Muscle of leg (tissue), 11 donors: ENCODE results near the gene CTTNBP2. TPM values are rescaled to one million over a fixed set of nuclear protein-coding genes. Genes with fewer than 3 reads are reported as not detected.

Source experiments
- DNase-seq: peaks from one replicate; pipeline ENCODE4 v3.0.0; 2013
- H3K27ac ChIP-seq: one replicate; pipeline ENCODE4 v1.5.1; 2013; ENCODE audit warnings: mild to moderate bottlenecking, low read length, control low read depth
- H3K27me3 ChIP-seq: one replicate; pipeline ENCODE4 v1.6.1; 2013; ENCODE audit warnings: low read length; ENCODE audit not compliant: control insufficient read depth, insufficient read depth
- H3K36me3 ChIP-seq: one replicate; pipeline ENCODE4 v1.6.1; 2013; ENCODE audit warnings: low read length; ENCODE audit not compliant: control insufficient read depth, insufficient read depth
- H3K4me1 ChIP-seq: one replicate; pipeline ENCODE4 v1.6.1; 2013; ENCODE audit warnings: low read length; ENCODE audit not compliant: control insufficient read depth, insufficient read depth
- H3K4me3 ChIP-seq: one replicate; pipeline ENCODE4 v1.5.1; 2013; ENCODE audit warnings: low read length, control low read depth
- H3K9me3 ChIP-seq: replicated peaks from 2 replicates; pipeline ENCODE4 v1.6.1; 2013; ENCODE audit warnings: low read depth, low read length; ENCODE audit not compliant: control insufficient read depth
- WGBS: methylation state at CpG from one replicate; pipeline ENCODE4 v1.1.5; 2013; ENCODE audit warnings: missing lambda C conversion rate; ENCODE audit not compliant: insufficient coverage; 5-methylcytosine and 5-hydroxymethylcytosine counted together
- polyA plus RNA-seq, 8 donors: library from polyadenylated mRNA; unstranded; fragments of 120-200 nt; gene quantifications; one replicate each; pipeline versions ENCODE4 v1.2.1 to v1.2.3, GENCODE V29; 2013; ENCODE audit warnings: inconsistent platforms in 1 of 8, low replicate concordance in 1 of 8; ENCODE audit not compliant: insufficient read length in 8 of 8, insufficient read depth in 1 of 8
- total RNA-seq: library from RNA; stranded (reverse); fragments of 120-200 nt; gene quantifications from one replicate; pipeline ENCODE4 v1.2.4, GENCODE V29; 2013

CTTNBP2 gene
- total and polyA plus RNA-seq, 9 donors, result 0.71 to 4.3 (median 1.9) TPM

- Histone ChIP-seq H3K27ac (peak overlapping the region; percentile 6), H3K4me1 (no peaks in the 10 kb centered on the region), H3K9me3 (no peaks in the 10 kb centered on the region), H3K4me3 (no peak overlapping the region), H3K36me3 (no peaks in the 10 kb centered on the region), H3K27me3 (no peaks in the 10 kb centered on the region)
- WGBS, result 81% methylated on average over 17 of the region's 18 CpGs
- DNase-seq, result peak; percentile 75
Observed at GRCh38 chr7:117791877-117792780, 81.1 kb downstream of the CTTNBP2 start.

DNA sequence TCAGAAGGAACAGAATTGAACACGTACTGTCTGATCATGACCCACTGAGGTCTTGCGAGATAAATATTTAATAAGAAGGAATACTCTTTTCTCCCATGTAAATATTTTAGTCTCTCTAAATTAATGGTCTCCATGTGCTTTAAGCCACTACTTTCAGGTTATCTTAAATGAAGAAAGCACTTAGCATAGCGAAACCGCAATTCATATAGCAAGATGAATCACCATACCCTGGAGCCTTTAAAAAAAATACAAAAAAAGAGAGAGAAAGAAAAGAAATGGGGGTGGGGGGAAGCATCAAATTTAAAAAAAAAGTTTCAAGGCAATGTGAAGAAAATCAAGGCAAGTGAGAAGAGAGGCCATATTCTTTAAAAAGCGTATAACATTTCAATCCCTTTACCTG lies 82.5 kb downstream of the CTTNBP2 start:
- WGBS, result no CpG with 5 or more reads among the region's 5 CpGs
- Histone ChIP-seq H3K27me3 (no peaks in the 10 kb centered on the region), H3K4me1 (no peaks in the 10 kb centered on the region), H3K27ac (no peak overlapping the region), H3K4me3 (no peak overlapping the region), H3K36me3 (no peaks in the 10 kb centered on the region), H3K9me3 (no peaks in the 10 kb centered on the region)
- DNase-seq, result no peak

DNA sequence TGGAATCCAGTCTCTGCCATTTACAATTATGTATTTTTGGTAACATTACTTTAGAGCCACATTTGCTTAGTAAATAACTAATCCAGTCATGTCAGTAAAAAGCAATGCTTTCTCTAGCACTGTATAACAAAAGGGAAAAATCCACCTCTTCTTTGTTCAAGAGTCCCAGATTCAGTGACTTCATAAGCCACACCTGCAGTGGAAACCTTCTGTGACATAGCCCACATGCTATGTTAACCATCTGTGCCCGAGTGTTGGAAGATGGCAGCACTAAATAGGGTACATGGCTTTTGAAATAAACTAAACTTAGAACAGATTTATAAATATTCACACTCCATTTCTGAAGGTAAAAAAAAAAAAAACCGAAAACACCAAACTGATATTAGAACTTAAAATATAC lies 83.0 kb downstream of the CTTNBP2 start:
- H3K4me1 ChIP-seq, result no peaks in the 10 kb centered on the region
- H3K27me3 ChIP-seq, result no peaks in the 10 kb centered on the region
- no peak overlapping the region for H3K27ac ChIP-seq
- DNase-seq, result no peak
- no peaks in the 10 kb centered on the region for H3K9me3 ChIP-seq
- H3K4me3 ChIP-seq, result no peak overlapping the region
- WGBS, result no CpG with 5 or more reads among the region's 2 CpGs
- H3K36me3 ChIP-seq, result no peaks in the 10 kb centered on the region

DNA sequence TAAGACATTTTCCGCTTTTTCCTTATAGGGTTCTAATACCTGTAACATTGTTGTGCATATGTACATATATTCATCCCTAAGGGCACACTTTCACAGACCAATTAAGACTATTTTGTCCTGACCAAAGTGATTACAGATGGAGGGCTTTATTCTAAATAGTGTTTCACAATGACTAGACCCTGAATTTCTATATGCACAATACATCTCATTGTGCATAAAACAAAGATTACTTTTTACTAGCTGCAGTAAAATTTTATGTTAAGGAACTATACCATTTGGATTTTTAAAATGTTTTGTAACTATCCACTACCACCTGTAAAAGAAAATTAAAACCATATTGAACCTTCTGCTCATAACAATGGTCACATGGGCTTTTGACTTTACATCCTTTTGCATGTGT lies 87.8 kb downstream of the CTTNBP2 start:
- no peaks in the 10 kb centered on the region for H3K4me1 ChIP-seq
- no peak for DNase-seq
- no peaks in the 10 kb centered on the region for H3K27me3 ChIP-seq
- H3K36me3 ChIP-seq, result no peaks in the 10 kb centered on the region
- H3K4me3 ChIP-seq, result no peak overlapping the region
- no CpG with 5 or more reads among the region's 1 CpG for WGBS
- H3K9me3 ChIP-seq, result no peaks in the 10 kb centered on the region
- no peak overlapping the region for H3K27ac ChIP-seq

- H3K27ac ChIP-seq, result no peak overlapping the region
- no peak for DNase-seq
- H3K27me3 ChIP-seq, result no peaks in the 10 kb centered on the region
- H3K36me3 ChIP-seq, result no peaks in the 10 kb centered on the region
- no peaks in the 10 kb centered on the region for H3K4me1 ChIP-seq
- H3K4me3 ChIP-seq, result no peak overlapping the region
- no peaks in the 10 kb centered on the region for H3K9me3 ChIP-seq
- no CpG with 5 or more reads among the region's 1 CpG for WGBS
Observed at GRCh38 chr7:117784315-117784714, 88.9 kb downstream of the CTTNBP2 start.

DNA sequence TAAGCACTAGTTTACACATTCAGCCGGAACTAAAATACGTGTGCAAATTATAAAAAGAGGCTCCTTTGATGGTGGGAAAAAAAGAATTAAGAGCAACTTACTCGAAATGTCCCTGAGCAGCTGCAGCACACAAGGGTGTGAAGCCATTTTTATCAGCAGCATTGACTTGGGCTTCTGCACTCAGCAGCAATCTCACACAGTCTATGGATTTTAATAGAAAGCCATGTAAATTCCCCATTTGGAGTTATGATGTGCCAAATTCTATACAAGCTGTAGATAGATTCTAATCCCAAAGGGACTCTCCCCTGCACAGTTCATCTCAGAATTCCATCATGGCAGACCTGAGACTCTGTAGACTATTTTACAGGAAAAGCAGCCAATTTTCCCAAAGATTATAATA lies 90.5 kb downstream of the CTTNBP2 start:
- Histone ChIP-seq H3K27ac (no peak overlapping the region), H3K4me3 (no peak overlapping the region), H3K36me3 (no peaks in the 10 kb centered on the region), H3K4me1 (no peaks in the 10 kb centered on the region), H3K9me3 (no peaks in the 10 kb centered on the region), H3K27me3 (no peaks in the 10 kb centered on the region)
- 93% methylated on average over 3 of the region's 3 CpGs for WGBS
- no peak for DNase-seq

DNA sequence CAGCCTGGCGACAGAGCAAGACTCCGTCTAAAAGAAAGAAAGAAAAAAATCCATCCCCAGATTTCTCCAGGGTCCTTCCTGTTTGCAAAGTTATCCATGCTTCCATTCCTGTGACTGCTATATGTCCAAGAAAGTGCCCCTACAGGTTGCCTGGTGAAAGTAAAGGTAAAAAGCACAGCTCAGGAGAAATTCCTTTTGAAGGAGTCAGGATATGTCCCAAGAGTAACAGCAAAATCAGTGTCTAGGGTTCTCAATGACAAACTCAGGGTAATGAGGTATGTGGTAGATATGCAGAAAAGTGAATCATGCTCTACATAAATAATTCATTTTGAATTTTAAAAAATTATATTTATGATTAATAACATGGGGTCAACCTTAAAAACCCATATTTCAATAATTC lies 91.5 kb downstream of the CTTNBP2 start:
- WGBS, result no CpG with 5 or more reads among the region's 2 CpGs
- no peaks in the 10 kb centered on the region for H3K27me3 ChIP-seq
- H3K4me3 ChIP-seq, result no peak overlapping the region

GRCh38 chr7:117780832-117781231 lies 92.4 kb downstream of the CTTNBP2 start:
- no peak overlapping the region for H3K27ac ChIP-seq
- no peaks in the 10 kb centered on the region for H3K4me1 ChIP-seq
- DNase-seq, result no peak
- no peaks in the 10 kb centered on the region for H3K36me3 ChIP-seq
- H3K27me3 ChIP-seq, result no peaks in the 10 kb centered on the region
- WGBS, result no CpG with 5 or more reads among the region's 2 CpGs
- no peak overlapping the region for H3K4me3 ChIP-seq
- no peaks in the 10 kb centered on the region for H3K9me3 ChIP-seq

More for the DNA sequence above, 91.5 kb downstream of the CTTNBP2 start:
- no peak overlapping the region for H3K27ac ChIP-seq
- H3K9me3 ChIP-seq, result no peaks in the 10 kb centered on the region
- no peaks in the 10 kb centered on the region for H3K36me3 ChIP-seq
- no peak for DNase-seq
- no peaks in the 10 kb centered on the region for H3K4me1 ChIP-seq

- DNase-seq, result no peak
- Histone ChIP-seq H3K27me3 (no peaks in the 10 kb centered on the region), H3K9me3 (no peaks in the 10 kb centered on the region), H3K27ac (no peak overlapping the region), H3K36me3 (no peaks in the 10 kb centered on the region), H3K4me3 (no peak overlapping the region), H3K4me1 (no peaks in the 10 kb centered on the region)
- WGBS, result 80% methylated on average over 1 of the region's 3 CpGs
Observed at GRCh38 chr7:117777335-117778142, 95.7 kb downstream of the CTTNBP2 start.

DNA sequence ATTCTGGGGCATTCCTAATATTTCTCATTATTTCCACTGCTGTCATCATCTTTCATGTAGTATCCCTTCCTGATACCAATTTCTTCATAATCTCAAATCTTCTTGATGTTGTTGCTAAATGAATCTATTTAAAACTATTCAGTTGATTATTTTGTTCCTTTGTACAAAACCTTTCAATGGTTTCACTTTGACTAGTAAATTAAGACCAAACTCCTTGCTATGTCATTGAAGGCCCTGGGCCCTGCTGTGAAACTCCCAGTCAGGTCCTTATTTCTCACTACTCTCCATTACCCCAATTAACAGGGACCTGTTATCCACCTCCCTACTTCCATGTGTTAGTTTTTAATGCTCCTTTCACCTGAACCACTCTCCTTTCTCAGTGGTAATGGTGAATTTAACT lies 97.0 kb downstream of the CTTNBP2 start:
- Histone ChIP-seq H3K27ac (no peak overlapping the region), H3K4me1 (no peaks in the 10 kb centered on the region), H3K36me3 (no peaks in the 10 kb centered on the region), H3K4me3 (no peak overlapping the region), H3K27me3 (no peaks in the 10 kb centered on the region), H3K9me3 (no peaks in the 10 kb centered on the region)
- DNase-seq, result no peak
